Stomach (tissue), 9 donors: ENCODE data around the gene PRDM16. TPM values are rescaled to one million over a fixed set of nuclear protein-coding genes. Genes with fewer than 3 reads are reported as not detected.

ENCODE experiments used
- DNase-seq, 2 donors: peaks; one replicate each; pipeline versions ENCODE4 v3.0.0 to v3.0.0-alpha.2; 2013 to 2019
- H3K27ac ChIP-seq, 5 donors: fragments of 200-600 bp in 4 of 5; sonication (generic) in 4 of 5; one replicate each; pipeline ENCODE4 v1.5.1; 2013 to 2019; ENCODE audit warnings: mild to moderate bottlenecking in 1 of 5, moderate library complexity in 1 of 5
- H3K27me3 ChIP-seq, 3 donors: fragments of 200-600 bp; sonication (generic); one replicate each; pipeline ENCODE4 v1.5.1; 2017 to 2019; ENCODE audit warnings: mixed run types in 1 of 3
- H3K36me3 ChIP-seq, 4 donors: fragments of 200-600 bp; sonication (generic); 1 replicate in 3 of 4; 2 replicates in 1 of 4; pipeline ENCODE4 v1.5.1; 2016 to 2019
- H3K4me1 ChIP-seq, 4 donors: fragments of 200-600 bp; sonication (generic); one replicate each; pipeline ENCODE4 v1.5.1; 2016 to 2019
- H3K4me3 ChIP-seq, 4 donors: fragments of 200-600 bp; sonication (generic) in 3 of 4; one replicate each; pipeline ENCODE4 v1.5.1; 2016 to 2019; ENCODE audit warnings: mild to moderate bottlenecking in 1 of 4
- H3K9me3 ChIP-seq, 4 donors: fragments of 200-600 bp; sonication (generic); one replicate each; pipeline ENCODE4 v1.5.1; 2016 to 2019
- CTCF ChIP-seq, 7 experiments: fragments of 450-650 bp in 4 of 7; fragments of 200-600 bp in 3 of 7; sonication (generic) in 3 of 7; IDR thresholded peaks; one replicate each; pipeline ENCODE4 v1.5.1; 2016 to 2019; ENCODE audit warnings: antibody characterized with exemption in 7 of 7, control low read depth in 2 of 7, mild to moderate bottlenecking in 1 of 7
- EP300 ChIP-seq: sonication (generic); formaldehyde crosslinking; IDR thresholded peaks from one replicate; pipeline ENCODE4 v1.6.1; 2017; ENCODE audit warnings: antibody characterized with exemption
- POLR2A ChIP-seq, 4 donors: fragments of 450-650 bp; IDR thresholded peaks; one replicate each; pipeline ENCODE4 v1.6.1; 2016; ENCODE audit warnings: antibody characterized with exemption in 4 of 4, control low read depth in 2 of 4, mild to moderate bottlenecking in 1 of 4, moderate library complexity in 1 of 4
- POLR2AphosphoS5 ChIP-seq, 3 donors: sonication (generic); formaldehyde crosslinking; IDR thresholded peaks; one replicate each; pipeline ENCODE4 v1.6.1; 2016; ENCODE audit warnings: antibody characterized with exemption in 3 of 3
- WGBS, 5 donors: extraction: QIAGEN DNeasy Blood & Tissue Kit in 3 of 5; methylation state at CpG; one replicate each; pipeline versions ENCODE4 v1.1.5 to v1.1.7; 2013 to 2018; 5-methylcytosine and 5-hydroxymethylcytosine counted together
- intact Hi-C: fragments of 100-400 bp; cut with DNase I; formaldehyde crosslinking; loops from one replicate; pipeline ENCODE4 v1.15.1; 2023; ENCODE audit warnings: low total_unique reads
- polyA plus RNA-seq, 3 donors: library from polyadenylated mRNA; stranded (reverse); fragments of 200-250 nt; gene quantifications; one replicate each; pipeline ENCODE4 v1.2.3, GENCODE V29; 2013
- total RNA-seq, 5 donors: library from RNA; depleted of rRNA; stranded (reverse); fragments of >200 nt; gene quantifications; one replicate each; pipeline versions ENCODE4 v1.1.0 to v1.2.3, GENCODE V29; 2014 to 2016
- donor health status: healthy with polysubstance abuse.
- donor health status: Bipolar disorder and iron deficiency.
- donor health status: healthy.

The PRDM16 gene
- total and polyA plus RNA-seq, 8 donors: 0.29 to 222 (median 15.8) TPM

GRCh38 chr1:3296826-3297225 is 227.8 kb downstream of the PRDM16 start:
- no peaks in the 10 kb centered on the region for H3K36me3 ChIP-seq
- H3K9me3 ChIP-seq: peaks cover 0 to 5% (median 0%) of the 10 kb centered on the region in 4 donors
- H3K4me1 ChIP-seq: peaks cover 0 to 8% (median 6%) of the 10 kb centered on the region in 4 donors
- WGBS, 5 donors: 89 to 96% (median 91%) methylated on average over 16 of the region's 16 CpGs
- intact Hi-C loops: no loop called here
- H3K27ac ChIP-seq: no peak overlapping the region
- DNase-seq: no peak
- peaks cover 0 to 10% (median 0%) of the 10 kb centered on the region in 3 donors for H3K27me3 ChIP-seq
- TF ChIP-seq POLR2A (IDR thresholded peaks at IDR 0.05): no peak
- no peak overlapping the region for H3K4me3 ChIP-seq

DNA sequence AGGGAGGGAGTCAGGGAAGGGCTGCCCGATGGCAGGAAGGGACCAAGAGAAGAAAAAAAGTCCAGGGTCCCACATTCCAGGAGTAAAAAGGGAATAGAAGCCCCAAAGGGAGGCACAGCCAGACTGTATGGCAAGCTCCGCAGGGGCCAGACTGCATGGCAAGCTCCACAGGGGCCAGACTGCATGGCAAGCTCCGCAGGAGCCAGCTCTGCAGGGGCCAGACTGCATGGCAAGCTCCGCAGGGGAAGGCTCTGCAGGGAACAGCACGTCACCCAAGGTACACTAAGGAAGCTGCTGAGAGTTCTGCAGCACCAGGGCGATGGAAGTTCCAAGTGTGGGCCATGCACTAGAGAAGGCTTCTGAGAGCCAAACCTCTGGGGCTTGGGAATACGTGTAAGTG is 228.8 kb downstream of the PRDM16 start:
- no peaks in the 10 kb centered on the region for H3K36me3 ChIP-seq
- intact Hi-C loops: no loop called here
- peaks cover 0 to 8% (median 6%) of the 10 kb centered on the region in 4 donors for H3K4me1 ChIP-seq
- no peak for DNase-seq
- H3K4me3 ChIP-seq: no peak overlapping the region
- H3K9me3 ChIP-seq: peaks cover 0 to 12% (median 0%) of the 10 kb centered on the region in 4 donors
- no peak overlapping the region for H3K27ac ChIP-seq
- WGBS, 5 donors: 88 to 92% (median 89%) methylated on average over 7 of the region's 7 CpGs
- TF ChIP-seq POLR2A (IDR thresholded peaks at IDR 0.05) (no peak), EP300 (no peak), POLR2AphosphoS5 (IDR thresholded peaks at IDR 0.05) (no peak), CTCF (IDR thresholded peaks at IDR 0.05) (no peak)
- peaks cover 0 to 10% (median 0%) of the 10 kb centered on the region in 3 donors for H3K27me3 ChIP-seq

DNA sequence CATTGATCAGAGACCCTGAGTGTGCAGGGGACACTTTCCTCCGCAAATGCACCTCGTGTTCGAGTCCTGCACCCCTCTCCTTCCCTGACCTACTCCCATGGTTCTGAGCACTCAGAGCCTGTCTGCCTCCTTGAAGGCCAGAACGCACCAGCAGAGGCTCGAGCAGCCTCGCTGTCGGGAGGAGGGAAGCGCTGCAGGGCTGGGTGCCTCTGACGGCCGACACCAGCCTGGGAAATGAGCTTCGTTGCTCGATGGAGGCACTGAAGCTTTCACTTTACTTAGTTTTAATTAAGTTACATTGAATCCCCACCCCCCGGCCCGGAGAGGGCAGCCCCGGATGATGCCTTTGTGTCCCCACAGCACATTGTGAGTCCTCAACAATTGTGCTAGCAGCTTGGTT is 229.2 kb downstream of the PRDM16 start:
- Histone ChIP-seq H3K4me3 (no peak overlapping the region), H3K9me3 (peaks cover 0 to 12% (median 0%) of the 10 kb centered on the region in 4 donors), H3K36me3 (no peaks in the 10 kb centered on the region), H3K4me1 (peaks cover 0 to 3% (median 2%) of the 10 kb centered on the region in 4 donors), H3K27me3 (peaks cover 0 to 10% (median 0%) of the 10 kb centered on the region in 3 donors), H3K27ac (no peak overlapping the region)
- intact Hi-C loops: no loop called here
- WGBS, 5 donors: 90 to 95% (median 94%) methylated on average over 15 of the region's 15 CpGs
- TF ChIP-seq POLR2AphosphoS5 (IDR thresholded peaks at IDR 0.05) (no peak), CTCF (IDR thresholded peaks at IDR 0.05) (no peak), POLR2A (IDR thresholded peaks at IDR 0.05) (no peak), EP300 (no peak)
- no peak for DNase-seq

- H3K4me1 ChIP-seq: no peaks in the 10 kb centered on the region
- WGBS, 5 donors: 72 to 81% (median 76%) methylated on average over 10 to 11 of the region's 11 CpGs
- TF ChIP-seq EP300 (no peak), CTCF (IDR thresholded peaks at IDR 0.05) (no peak), POLR2A (IDR thresholded peaks at IDR 0.05) (no peak), POLR2AphosphoS5 (IDR thresholded peaks at IDR 0.05) (no peak)
Measured at GRCh38 chr1:3304246-3304645, 235.2 kb downstream of the PRDM16 start.

DNA sequence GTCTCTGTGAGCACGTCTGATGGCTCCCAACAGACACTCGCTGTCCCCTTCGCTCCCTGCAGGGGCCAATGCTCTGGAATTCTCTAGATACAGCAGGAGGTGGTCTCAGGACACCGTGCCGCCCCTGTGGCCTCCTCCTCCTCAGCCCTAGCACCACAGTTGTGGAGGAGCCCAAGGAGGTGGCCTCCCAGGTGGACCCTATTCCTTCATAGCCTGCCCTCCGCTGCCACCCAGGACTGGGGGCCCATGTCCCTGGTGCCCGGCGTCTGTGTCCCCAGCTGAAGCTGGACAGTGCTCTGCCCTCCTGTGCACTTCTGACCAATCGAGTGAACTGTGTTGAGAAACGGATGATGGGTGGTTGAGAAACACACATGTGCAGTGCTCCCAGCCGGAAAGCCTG is 235.7 kb downstream of the PRDM16 start:
- TF ChIP-seq CTCF (IDR thresholded peaks at IDR 0.05): no peak
- TF ChIP-seq POLR2AphosphoS5 (IDR thresholded peaks at IDR 0.05): no peak
- 87 to 91% (median 89%) methylated on average over 8 to 11 of the region's 11 CpGs for WGBS, 5 donors
- Histone ChIP-seq H3K4me3 (no peak overlapping the region), H3K36me3 (no peaks in the 10 kb centered on the region), H3K9me3 (peaks cover 0 to 12% (median 0%) of the 10 kb centered on the region in 4 donors), H3K4me1 (no peaks in the 10 kb centered on the region), H3K27ac (no peak overlapping the region), H3K27me3 (no peaks in the 10 kb centered on the region)
- intact Hi-C loops: no loop called here
- no peak for DNase-seq

More at GRCh38 chr1:3304246-3304645, 235.2 kb downstream of the PRDM16 start:
- intact Hi-C loops: no loop called here
- no peak overlapping the region for H3K27ac ChIP-seq
- no peak overlapping the region for H3K4me3 ChIP-seq
- H3K9me3 ChIP-seq: peaks cover 0 to 12% (median 0%) of the 10 kb centered on the region in 4 donors
- H3K36me3 ChIP-seq: no peaks in the 10 kb centered on the region
- no peak for DNase-seq
- no peaks in the 10 kb centered on the region for H3K27me3 ChIP-seq
